Stimulated activated CD4-positive, alpha-beta T cell treated with anti-CD3 and anti-CD28 coated beads, Interleukin-12 subunit alpha, Interleukin-12 subunit beta, amount 100 ng/mL, for 4 hours (primary cell): ENCODE results near the gene NEURL2.
"Not testable (repeated sequence)": the region's sequence is repeated elsewhere in the genome, so short reads cannot be mapped to it uniquely, and the experiment has no call there.

Experiments
- DNase-seq: peaks from one replicate; pipeline ENCODE4 v3.0.0-alpha.2; 2020

NEURL2 gene

DNA sequence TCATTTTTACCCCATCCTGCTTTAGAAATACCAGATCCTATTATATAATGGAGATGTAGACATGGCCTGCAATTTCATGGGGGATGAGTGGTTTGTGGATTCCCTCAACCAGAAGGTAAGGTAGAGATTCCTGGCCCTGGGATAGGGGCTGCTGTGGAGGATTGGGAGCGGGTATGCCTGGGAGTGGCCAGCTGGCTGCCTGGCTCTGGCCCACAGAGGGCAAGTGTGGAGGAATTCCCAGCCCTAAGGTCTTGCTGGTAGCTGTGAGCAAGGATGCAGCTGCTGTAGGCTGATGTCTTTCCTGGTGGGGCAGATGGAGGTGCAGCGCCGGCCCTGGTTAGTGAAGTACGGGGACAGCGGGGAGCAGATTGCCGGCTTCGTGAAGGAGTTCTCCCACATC, 6.7 kb upstream of the NEURL2 start:
- DNase-seq, result no peak

DNA sequence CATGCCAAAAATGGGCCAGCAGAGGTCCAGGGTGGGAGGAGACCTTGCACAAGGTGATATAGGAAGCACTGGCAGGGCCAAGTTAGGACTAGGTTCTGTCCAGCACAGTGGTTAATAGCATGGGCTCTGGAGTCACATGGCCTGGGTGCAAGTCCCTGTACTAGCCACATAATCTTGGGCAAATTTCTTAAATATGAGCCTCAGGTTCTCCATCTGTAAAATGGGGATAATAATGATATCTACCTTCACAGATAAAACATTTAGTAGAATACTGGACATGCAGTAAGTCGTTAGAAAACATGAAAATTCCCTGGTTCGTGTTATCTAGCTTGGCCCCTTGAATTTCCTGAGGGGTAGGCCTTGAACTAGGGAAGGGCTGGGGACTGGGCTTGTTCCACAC, 6.3 kb upstream of the NEURL2 start:
- DNase-seq, result no peak

DNA sequence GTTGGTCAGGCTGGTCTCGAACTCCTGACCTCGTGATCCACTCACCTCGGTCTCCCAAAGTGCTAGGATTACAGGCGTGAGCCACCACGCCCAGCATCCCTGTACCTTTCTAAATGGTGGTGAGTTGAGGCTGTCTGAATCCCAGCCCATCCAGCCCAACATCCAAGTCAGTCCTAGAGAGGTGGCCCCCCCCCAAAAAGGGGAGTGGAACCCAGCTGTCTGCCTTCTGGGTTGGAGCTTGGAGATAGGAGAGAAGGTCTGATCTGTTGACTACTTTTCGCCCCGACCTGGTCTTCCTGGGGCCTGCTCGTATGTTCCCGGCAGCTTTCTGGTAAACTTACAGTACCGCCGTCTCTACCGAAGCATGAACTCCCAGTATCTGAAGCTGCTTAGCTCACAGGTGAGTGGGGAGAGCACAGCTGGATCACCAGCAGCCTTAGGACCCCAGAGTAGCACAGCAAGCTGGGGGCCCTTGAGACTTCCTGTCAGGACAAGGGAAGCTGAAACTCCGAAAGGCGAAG, 5.7 kb upstream of the NEURL2 start:
- no peak for DNase-seq

DNA sequence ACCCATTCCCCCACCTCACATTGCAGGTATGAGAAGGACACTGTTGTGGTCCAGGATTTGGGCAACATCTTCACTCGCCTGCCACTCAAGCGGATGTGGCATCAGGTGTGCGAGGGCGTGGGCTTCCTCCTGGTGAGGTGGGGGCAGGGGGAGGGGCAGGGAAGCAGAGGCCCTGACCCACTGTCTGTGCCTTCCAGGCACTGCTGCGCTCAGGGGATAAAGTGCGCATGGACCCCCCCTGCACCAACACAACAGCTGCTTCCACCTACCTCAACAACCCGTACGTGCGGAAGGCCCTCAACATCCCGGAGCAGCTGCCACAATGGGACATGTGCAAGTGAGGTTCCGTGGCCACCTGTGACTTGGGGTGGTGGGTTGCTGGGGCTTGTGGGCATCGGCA, 3.8 kb upstream of the NEURL2 start:
- DNase-seq, result no peak

DNA sequence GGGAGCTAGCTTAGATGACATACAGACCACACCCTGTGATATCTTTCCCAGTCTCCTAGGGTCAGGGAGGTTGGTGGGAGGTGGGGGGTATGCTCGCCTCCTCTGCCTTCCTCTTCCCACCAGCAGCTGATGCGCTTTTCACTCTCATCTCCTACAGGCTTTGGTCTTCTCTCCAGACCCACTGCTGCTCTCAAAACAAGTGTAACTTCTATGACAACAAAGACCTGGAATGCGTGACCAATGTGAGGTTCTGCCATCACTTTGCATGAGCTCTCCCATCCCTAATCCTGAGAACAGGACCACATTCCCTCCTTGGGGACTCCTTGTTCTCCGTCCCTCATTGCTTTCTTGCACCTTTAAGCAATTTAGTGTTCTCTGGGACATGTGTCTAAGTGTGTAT, 2.8 kb upstream of the NEURL2 start:
- no peak for DNase-seq

DNA sequence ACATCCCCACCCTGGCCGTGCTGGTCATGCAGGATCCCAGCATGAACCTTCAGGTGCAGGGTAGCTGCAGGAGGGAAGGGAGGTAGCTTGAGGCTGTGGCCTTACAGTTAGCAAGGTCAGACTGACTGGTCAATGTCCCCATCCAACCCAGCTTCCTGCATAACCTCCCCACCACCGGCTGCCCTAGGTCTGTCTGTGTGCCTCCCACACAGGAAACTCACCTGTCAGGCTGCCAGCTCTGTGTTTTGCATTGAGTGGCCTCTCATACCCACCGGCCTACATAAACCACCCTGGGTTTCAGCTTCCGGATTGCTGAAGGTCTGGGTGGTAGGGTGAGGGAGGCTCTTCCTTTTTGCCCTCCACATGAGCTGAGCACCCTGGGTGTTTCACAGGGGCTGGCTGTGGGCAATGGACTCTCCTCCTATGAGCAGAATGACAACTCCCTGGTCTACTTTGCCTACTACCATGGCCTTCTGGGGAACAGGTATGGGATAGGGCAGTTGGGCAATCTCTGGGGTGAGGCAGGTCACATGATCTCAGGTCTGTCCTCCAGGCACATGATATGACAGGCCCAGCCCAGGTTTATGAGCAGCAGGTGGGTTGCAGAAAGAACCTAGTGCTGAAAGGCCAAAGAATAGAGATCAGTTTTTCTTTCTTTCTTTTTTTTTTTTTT, 2.0 kb upstream of the NEURL2 start:
- DNase-seq, result no peak

DNA sequence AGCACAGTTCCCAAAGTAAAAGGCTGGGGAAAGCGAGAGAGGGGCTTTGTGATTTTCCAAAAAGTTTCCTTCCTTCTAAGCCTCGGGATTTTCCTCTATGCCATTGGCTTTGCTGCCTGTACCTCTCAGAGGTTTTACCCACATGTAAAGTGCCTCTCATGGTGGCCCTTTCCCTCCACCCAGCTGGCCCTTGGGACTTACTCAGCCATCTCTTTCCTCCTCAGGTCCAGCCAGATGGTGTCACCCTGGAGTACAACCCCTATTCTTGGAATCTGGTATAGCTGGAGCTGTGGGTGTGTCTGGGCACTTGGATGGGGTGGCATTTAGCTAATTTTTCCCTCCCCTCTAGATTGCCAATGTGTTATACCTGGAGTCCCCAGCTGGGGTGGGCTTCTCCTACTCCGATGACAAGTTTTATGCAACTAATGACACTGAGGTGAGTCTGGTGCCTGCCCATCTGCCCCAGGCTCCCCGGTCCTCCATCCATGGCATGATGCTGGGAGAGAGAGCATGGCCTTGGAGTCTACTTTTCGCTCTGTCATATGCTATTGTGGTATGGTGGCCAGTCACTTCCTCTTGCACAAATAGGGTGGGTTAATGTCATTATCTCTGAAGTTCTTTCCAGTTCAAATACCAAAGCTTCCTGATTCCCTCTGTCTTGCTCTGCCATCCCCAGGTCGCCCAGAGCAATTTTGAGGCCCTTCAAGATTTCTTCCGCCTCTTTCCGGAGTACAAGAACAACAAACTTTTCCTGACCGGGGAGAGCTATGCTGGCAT, 1.2 kb upstream of the NEURL2 start:
- DNase-seq, result no peak

DNA sequence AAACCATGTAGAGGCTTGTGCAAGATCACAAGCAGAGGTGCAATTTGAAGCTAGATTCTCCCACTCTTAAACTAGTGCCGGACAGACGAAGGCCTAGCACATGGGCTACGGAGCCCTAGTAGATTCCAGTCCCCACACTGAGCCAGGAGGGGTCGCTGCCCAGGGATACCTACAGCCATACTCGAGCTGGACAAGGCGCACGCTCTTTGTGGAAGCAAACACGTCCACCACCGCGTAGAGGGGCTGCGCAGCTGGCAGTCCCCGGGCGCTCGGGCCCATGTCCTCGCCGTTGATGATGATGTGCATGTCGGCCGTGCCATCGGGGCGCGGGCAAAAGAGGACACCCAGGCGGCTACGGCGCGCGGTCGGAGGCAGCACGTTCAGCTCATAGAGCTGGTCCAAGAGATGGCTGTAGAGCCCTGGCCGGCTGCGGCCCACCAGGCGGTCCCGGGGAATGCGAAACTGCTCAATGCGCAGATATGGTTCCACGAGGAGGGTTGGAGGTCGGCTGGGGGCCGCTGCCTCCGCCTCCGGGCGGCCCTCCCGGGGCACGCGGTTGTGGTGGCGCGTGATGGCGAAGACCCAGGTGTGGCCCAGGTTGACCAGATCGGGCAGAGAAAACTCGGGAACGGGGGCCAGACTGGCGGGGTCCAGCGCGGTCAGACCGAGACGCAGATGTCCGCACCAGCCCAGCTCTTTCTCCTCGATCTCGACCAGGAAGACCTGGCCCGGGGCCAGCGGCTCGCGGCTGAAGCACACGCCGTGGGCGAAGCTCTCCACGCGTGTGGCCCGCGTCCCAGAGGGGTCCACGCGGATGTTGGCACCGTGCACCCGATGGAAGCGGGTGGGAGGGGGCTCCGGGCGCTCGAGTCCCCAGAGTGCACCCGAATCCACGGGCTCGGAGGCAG, 677 bp downstream of the NEURL2 start:
- peak; percentile 41 for DNase-seq

DNA sequence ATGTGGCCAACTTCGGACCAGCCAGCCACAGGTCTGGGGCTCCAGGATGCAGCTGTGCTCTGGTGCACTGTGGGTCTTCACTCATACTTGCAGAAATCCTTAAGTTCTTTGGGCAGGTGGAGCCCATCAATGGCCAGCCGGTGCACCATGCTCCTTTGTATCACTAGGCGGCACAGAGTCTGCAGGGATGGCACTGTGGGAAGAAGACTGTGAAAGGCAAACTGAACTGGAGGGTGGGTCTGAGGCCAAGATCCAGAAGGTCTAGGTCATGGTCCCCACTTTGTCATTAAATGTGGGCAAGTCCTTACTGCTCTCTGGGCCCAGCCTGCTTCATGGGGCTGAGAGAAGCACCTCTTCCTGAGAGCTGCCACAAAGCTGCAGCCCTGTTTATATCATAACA, 2.3 kb downstream of the NEURL2 start:
- DNase-seq, result no peak

DNA sequence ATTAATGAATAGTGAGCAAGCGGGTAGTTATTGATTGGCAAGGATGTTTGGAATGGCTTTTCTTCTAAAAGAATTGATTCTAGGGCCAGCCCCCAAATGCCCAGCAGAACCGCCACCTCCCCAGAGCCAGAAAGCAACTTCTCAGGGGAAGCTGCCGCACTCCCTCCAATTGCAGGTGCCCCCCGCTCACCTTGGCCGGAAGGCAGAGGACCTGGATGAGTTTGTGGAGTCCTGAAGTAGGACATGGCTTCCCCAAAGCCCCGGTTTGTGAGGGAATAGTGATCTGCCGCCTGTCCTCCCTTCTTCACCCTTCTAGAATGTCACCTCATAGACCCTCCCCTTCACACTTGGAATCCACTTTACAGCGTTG, 3.7 kb downstream of the NEURL2 start, which contains the start of gene SPATA25:
SPATA25 (minus strand) TSS at position 277 of the 370 bp plus-strand sequence; CDS start at position 245, 32 bp downstream.
- no peak for DNase-seq

DNA sequence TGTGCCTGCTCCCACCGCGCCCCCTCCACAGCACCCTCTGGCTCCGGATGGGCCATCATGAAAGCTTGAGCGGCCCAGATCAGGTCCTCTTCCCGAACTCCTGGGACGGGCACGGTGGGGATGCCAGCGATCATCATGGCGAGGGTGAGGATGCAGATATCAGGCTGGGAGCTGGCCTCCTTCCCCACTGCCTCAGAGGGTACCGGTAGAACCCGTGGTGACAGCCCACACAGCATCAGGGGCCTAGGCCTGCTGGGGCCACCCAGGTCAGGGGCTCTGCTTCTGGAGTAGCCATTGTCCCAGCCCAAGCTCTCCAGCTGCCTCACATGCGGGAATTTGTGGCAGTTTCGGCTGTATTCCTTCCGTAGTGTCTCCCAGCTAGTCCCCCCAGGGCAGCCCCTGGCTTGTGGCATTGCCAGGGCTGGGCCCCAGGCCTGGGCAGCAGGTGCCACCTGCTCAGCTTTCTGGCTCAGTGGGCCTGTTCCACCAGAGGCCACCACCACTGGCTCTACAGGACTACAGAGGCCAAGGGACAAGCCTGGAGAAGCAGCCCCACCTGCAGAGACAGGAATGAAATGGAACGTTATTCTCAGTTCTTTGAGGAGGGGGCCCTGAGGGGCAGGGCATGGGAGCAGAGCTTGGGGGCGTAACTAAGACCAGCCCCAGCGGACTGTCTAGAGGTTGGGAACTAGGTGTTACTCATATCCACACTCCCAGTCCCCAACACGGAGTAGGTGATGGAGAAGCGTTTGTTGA, 4.2 kb downstream of the NEURL2 start:
- no peak for DNase-seq

DNA sequence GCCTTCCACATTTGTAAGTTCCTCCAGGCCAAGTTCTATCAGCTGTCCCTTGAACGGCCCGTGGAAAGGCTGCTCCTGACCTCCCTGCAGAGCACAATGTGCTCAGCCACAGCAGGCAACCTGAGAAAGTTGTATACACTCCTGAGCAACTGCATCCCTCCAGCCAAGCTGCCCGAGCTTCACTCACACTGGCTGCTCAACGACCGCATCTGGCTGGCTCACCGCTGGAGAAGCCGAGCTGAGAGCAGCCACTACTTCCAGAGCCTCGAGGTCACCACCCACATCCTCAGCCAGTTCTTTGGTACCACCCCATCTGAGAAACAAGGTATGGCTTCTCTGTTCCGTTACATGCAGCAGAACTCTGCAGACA, 7.9 kb downstream of the NEURL2 start:
- DNase-seq, result no peak

DNA sequence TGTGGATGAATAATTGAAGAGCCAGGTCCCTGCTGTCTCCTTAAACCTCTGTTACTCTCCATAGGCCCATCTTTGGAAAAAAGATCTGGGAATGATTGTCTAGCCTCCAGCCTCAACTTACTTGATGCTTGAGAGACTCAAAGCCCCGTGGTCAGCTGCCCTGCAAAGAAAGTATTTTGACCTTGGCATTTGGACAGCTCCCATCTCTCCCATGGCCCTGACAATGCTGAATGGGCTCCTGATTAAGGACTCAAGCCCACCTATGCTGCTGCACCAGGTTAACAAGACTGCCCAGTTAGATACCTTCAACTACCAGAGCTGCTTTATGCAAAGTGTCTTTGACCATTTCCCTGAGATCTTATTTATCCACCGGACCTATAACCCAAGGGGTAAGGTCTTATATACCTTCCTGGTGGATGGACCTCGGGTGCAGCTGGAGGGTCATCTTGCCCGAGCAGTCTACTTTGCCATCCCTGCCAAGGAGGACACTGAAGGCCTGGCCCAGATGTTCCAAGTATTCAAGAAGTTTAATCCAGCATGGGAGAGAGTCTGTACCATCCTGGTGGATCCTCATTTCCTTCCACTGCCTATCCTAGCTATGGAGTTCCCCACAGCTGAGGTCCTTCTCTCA, 8.4 kb downstream of the NEURL2 start:
- DNase-seq, result no peak

DNA sequence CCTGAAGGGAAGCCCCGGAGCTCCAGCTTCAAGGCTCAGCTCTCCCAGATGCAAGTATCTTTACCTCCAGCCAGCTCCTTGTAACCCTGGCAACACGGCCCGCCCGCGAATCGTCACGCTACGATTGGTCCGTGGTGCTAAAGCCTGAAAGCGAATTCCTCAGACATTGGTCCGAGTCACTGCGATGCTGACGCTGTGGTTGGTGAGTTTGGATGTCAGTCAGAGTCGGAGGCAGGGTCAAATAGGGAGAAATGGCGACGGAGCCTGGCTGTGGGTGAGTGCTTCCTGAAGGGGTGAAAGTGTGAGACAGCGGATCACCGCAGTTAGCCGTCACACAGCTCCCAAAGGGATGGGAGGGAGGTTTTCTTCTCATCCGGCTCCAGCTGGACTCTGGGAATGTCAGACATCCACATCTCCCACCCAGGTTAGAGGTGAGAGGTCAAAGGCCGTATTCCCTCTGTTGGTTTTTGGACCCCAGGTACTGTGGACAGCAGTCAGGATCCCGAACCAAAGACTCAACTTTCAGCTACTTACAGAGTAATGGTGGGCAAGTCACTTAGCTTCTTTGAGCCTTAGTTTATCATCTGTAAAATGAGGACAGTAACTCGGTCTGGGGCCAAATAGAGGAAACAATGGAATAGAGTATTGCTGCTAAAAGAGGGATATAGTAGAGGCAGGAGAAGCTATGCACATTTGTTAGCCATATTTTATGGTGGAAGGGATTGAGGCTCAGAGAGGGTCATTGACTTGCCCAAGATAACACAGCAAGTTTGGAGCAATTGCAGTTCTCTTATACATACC, 9.8 kb downstream of the NEURL2 start, which contains the start of gene ZSWIM1:
ZSWIM1 (plus strand) TSS at position 240 of the 801 bp plus-strand sequence. CDS start 1,366 bp downstream, outside the sequence.
- DNase-seq, result peak; percentile 98

DNA sequence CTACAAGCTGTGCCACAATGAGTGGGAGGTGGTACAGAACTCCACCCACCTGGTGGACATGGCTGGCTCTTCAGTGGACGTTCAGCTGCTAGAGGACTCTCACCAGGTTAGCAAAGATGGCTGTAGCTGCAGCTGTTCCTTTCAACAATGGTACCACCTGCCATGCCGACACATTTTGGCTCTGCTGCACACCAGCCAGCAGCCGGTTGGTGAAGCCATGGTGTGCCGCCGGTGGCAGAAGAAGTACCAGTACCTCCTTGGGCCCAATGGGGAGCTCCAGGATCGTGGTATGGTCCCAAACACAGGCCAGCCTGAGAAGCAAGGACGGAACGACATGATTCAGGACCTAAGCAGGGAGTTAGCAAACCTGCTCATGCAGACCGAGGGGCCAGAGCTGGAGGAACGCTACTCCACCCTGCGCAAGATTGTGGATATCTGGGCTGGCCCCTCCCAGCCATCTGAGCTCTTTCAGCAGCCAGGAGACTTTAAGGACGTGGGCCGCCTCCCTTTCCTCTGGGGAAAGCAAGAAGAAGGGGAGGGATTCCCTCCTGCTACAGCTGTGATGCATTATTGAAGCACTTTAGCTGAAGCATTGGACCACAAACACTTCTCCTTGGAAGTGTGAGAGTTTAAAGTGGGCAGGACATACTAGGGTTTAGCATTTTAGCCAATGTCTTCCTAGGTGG, 12.8 kb downstream of the NEURL2 start:
- DNase-seq, result no peak

DNA sequence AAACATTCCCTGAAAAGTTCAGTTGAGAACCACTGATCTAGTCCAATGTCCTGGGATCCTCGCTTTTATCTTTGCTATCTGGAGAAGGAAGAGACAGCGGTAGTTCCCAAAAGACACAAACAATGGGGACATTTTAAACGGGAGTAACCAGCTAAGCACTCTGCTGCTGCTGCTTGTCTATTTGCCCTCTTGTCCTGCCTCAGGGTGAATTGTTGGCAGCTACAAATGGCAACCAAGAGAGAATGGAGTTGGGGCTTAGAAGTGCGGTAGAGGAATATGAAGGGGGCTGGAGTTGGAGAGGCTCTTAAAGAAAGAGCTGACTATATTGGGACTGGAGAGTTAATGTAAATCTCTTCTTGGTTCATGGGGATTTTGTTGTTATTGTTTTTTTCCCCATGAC, 16.4 kb downstream of the NEURL2 start:
- no peak for DNase-seq

DNA sequence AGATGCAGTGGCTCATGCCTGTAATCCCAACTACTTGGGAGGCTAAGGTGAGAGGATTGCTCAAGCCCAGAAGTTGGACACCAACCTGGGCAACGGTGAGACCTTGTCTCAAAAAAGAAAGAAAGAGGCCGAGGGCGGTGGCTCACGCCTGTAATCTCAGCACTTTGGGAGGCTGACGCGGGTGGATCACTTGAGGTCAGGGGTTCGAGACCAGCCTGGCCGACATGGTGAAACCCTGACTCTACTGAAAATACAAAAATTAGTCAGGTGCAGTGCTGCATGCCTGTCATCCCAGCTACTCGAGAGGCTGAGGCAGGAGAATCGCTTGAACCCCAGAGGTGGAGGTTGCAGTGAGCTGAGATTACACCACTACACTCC, 16.9 kb downstream of the NEURL2 start:
- DNase-seq, result not testable (repeated sequence)

DNA sequence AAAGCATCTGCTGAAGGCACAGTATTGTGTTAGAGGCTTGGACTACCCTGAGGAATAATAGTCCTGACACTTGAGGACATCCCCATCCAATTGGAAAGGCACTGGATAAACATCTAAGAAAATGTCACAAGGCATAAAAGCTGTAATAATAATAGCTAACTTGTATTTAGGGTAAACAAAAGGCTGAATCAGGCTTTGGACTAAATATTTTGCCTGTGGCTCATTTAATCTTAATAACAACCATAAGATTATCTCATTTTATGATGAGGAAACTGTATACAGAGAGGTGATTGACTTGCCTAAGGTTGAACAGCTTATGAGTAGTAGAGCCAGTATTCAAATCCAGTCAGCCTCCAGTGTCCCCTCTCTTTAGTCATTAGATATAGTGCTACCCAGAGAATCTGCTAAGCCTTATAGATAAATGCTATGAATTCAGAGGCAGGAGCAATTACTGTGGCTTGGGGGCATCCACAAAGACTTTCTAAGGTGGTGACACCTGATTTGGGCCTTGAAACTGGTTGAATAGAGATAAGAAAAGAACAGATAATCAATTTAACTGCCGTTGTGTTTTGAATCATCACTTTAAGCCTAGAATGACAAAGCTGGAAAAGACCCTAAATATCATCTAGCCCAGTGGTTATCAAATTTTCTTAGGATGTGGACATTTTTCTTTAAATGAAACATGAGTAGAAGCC, 17.5 kb downstream of the NEURL2 start:
- no peak for DNase-seq

DNA sequence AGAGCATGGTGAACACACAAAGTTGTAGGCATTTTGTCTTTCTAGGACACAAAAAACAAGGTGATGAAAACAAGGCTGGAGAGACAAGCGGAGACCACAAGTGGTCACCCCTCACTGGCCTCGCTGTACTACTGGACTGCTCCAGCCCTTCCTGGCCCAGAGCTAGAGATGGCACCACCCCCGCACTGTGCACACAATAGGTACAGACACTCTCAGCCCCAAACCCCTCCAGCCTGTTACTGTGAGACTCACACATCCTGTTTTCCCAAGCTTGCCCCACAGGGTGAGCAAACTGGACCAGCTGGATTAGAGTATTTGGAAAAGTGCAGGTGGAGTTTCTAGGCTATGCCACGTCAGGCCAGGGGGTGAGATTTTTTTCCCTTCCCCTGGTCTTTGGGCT, 18.4 kb downstream of the NEURL2 start:
- DNase-seq, result no peak

DNA sequence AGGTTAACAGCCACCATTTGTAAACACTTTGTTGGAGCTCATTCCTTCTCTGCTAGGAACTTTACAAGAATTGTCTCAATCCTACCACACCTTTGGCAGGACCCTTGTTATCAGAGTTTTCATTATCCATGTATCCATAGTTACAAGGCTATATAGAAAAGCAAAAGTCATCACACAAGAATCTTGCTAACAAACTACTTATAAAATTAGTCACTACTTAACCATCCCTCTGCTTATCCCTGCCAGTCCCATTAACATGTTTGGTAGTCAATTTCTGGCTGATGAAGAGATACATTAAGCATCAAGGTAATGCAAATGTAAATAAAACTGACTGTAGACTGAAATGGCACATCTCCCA, 23.2 kb downstream of the NEURL2 start:
- no peak for DNase-seq
